Heart left ventricle (tissue), 13 donors: ENCODE data around the gene GNAQ.

ENCODE experiments used
- CTCF ChIP-seq, 12 donors: fragments of 200-600 bp; sonication (generic) in 4 of 12; IDR thresholded peaks; one replicate each; pipeline versions ENCODE4 v1.5.0 to v1.8.0; 2018 to 2022; ENCODE audit warnings: antibody characterized with exemption in 12 of 12, mild to moderate bottlenecking in 5 of 12
- POLR2A ChIP-seq, 2 donors: fragments of 450-650 bp; IDR thresholded peaks; one replicate each; pipeline ENCODE4 v1.6.1; 2017; ENCODE audit warnings: antibody characterized with exemption in 2 of 2, mild to moderate bottlenecking in 2 of 2, moderate library complexity in 2 of 2
- donor health status: ischemic (EF 13 %, LVEDD 7.1; RV severe dilation, severe dysfunction).
- donor health status: DM: no; HTN: yes; CAD: no.
- donor health status: DM: no; HTN: no; CAD: no.
- donor health status: ischemic (EF 25% LVEDD 6.9; RV normal size, moderate dysfunction).
- donor health status: ischemic (EF 25% LVEDD 5.7; RV mildly dilated, moderate dysfunction).
- donor health status: ischemic (EF 35%, LVEDD 5.7; RV mildly dilated, moderate dysfunction).
- donor health status: nonischemic (EF 11% LVEDD 7.7; RV severe dilation, severe dysfunction).
- donor health status: DM: yes; HTN: yes; CAD: no.
- donor health status: PGD.
- donor health status: ischemic (EF 29% LVEDD 5.4; RV normal size, mild dysfunction).
- donor health status: nonischemic (EF 23%, LVEDD 6.1; RV moderate dilation, normal function).

GRCh38 chr9:77977210-77977611 lies 54.4 kb downstream of the GNAQ start:
- TF ChIP-seq CTCF (IDR thresholded peaks at IDR 0.05) (peak; percentile 13 to 68 (median 58)), POLR2A (IDR thresholded peaks at IDR 0.05) (no peak)
